Stimulated activated CD4-positive, alpha-beta T cell treated with anti-CD3 and anti-CD28 coated beads, Interleukin-4, amount 100 ng/mL, for 4 hours (primary cell): ENCODE results near the gene MVB12B.

Experiments used
- DNase-seq, 2 experiments: peaks; one replicate each; pipeline ENCODE4 v3.0.0-alpha.2; 2020

Gene MVB12B

GRCh38 chr9:126456441-126457174 lies 130.0 kb downstream of the MVB12B start:
- DNase-seq, result no peak

DNA sequence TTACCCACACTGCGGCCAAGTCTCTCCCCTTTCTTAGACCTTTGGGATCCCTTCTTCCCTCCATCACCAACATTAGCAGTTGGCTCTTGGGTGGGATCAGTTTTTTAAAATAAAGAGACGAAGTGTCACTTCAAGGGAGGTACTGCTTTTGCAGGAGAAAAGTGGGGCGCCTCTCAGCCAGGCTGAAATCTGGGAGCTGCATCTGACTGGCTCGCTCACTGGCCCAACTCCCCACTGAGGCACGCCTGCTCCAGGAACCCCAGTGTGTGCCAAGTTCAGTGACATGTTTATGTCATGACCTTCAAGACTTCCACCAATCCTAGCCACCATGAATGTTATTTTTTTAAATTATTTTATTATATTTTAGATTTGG lies 130.5 kb downstream of the MVB12B start:
- DNase-seq, result no peak

- DNase-seq, result no peak
Observed at GRCh38 chr9:126457890-126458289, 131.3 kb downstream of the MVB12B start.

GRCh38 chr9:126459126-126459525 lies 132.5 kb downstream of the MVB12B start:
- DNase-seq, result no peak

- no peak for DNase-seq
Observed at GRCh38 chr9:126459546-126459945, 132.9 kb downstream of the MVB12B start.

GRCh38 chr9:126459965-126460843 lies 133.6 kb downstream of the MVB12B start:
- no peak for DNase-seq

GRCh38 chr9:126461029-126461428 lies 134.4 kb downstream of the MVB12B start:
- no peak for DNase-seq

GRCh38 chr9:126461608-126462007 lies 135.0 kb downstream of the MVB12B start:
- DNase-seq, result no peak

DNA sequence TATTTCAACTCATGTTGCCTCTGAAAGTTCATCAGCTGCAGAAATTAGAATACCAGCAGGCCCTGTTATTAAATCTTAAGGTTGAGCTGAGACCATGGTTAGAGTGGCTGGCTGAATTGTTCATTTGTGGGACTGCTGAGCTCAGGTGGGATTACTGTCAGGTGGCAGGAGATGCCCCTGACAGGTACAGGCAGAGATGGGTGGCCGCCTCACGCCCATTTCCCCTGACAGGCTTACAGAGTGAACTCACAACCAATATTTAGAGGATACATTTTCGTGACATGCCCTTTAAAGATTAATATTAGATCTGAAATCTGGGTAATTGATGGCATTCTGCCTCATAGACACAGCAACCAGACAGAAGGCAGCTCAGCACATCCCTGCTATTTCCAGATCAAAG lies 136.0 kb downstream of the MVB12B start:
- no peak for DNase-seq

- no peak for DNase-seq
Observed at GRCh38 chr9:126463426-126463825, 136.8 kb downstream of the MVB12B start.

DNA sequence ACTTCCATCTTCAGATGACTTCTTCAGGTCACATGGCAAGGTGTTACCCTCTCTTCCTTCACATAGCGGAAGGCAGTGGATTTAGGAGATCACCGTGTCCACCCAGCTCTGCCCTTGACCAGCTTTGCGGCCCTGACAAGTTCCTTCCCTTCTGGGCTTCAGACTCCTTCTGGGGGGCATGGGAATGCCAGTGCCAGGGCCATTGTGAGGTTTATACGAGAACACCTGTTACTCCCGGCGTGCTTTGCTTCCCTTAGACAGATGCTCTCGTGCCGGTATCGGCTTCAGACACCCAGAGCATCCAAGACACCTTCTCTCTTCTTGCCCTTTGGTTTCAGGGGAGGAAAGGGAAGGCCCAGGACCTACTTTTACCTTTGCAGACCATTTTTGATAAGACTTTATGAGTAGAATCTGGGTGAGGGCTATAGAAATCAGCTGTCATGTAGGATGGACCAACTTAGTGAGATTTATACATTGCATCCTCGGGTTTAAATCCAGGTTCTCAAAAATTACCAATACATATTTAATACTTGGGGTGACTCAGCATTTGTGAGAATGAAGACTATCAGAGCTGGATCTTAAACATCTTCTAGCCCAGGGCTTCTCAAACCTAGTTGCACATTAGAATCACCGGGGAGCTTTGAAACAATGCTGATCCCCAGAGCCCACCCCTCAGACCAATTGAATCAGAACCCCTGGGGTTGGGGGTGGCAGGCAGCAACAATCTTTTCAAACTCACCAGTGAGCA lies 138.2 kb downstream of the MVB12B start:
- DNase-seq, result no peak

DNA sequence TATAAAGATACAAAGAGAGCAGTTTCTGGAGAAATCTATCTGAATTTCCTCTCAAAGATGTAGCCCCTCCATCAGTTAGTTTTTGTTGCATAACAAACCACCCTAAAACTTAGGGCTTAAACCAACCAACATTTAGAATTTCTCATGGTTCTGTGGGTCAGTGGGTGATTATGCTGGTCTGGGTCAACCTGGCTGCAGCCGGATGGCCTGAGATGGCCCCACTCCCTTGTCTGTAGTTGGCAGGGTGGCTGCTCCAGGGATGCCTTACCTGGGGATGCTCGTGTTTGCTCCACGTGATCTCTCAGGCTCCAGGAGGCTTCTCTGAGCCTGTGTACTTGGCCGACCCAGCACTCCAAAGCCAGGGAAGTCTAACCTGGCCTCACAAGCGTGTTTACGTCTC lies 139.3 kb downstream of the MVB12B start:
- no peak for DNase-seq

GRCh38 chr9:126468141-126468825 lies 141.7 kb downstream of the MVB12B start:
- no peak for DNase-seq

- DNase-seq, result no peak
Observed at GRCh38 chr9:126470241-126470993, 143.8 kb downstream of the MVB12B start.

DNA sequence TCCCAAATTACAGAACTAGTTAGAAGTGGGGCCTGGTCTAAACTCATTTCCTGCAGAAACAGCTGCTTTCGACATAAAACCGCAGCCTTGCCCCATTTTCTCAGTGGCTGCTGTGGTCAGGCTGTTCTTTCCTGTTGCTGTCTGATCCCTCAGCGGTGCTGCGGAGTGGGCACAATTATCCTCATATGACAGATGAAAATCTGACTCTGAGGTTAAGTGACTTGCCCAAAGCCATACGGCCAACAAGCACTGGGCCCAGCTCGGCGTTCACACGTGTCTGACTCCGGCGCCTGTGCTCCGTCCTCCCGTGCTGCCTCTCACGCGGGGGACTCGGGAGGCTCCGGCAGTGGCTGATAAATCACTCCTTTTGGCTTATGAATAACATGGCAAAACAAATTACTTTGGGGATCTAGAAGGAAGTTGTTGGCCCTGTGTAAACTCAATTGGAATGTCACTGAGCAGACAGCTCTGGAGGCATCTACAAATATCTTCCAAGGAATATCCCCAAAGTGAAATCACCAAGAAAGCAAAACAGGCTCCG lies 144.5 kb downstream of the MVB12B start:
- peak; percentile 38 to 53 for DNase-seq

GRCh38 chr9:126472198-126472947 lies 145.7 kb downstream of the MVB12B start:
- DNase-seq, result no peak

GRCh38 chr9:126472948-126473298 lies 146.3 kb downstream of the MVB12B start:
- no peak for DNase-seq

GRCh38 chr9:126474206-126474765 lies 147.7 kb downstream of the MVB12B start:
- no peak for DNase-seq

DNA sequence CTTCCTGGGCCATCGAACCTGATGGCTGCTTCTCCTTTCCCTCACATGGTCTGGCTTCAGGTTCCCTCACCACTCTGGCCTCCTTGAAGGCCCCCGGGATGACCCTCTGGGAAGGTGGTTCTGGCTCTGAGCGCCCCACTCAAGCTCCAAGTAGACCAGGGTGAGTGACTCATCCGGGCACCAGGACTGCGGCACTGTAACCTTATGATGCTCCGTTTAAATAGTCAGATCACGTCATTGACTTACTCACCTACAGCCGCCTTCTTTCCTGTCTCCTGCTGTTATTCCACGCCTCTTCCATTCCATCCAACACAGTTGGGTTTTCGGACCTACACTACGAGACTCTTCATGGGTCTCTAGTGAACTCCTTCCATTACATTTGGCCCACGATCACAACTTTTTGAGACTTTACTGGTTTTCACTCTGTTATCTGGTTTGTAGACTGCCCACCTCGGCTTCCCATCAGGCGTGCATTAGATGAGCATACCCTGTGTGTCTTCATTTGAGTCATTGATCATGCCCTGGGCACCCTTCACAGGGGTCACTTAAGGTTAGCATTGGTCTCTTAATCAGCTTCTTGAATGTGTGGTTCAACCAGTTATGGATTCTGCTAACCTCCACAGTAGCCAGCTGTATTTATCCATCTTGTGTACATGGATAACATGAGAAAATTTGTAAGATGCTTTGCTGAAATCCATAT lies 148.3 kb downstream of the MVB12B start:
- DNase-seq, result no peak

DNA sequence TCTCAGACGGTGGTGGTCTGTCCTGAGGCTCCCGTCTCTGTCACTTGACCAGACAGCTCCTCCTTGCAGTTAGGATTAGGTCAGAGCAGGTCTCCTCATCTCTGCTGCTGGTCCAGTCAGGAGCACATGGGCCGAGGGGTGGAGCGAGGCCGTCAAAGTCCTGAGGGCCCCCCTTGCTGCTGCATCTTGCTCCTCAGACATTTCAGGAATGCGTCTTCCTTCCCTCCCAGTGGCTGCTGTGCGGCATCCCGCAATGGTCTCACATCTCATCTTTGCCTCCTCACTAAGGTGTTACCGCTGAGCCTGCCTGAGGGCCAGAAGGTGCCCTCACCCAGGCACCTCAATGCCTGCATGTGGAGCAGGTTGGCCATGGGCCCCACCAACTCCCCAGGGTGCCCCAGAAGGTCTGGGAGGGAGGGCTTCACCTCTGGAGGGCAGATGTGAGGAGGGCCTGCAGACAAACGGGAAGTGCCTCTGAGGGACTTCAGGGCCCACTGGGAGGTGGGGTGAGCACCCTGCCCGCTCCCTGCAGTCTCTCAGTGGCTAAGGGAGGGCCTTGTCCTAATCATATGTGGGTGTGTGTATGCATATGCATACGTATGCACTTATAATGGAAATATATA lies 149.4 kb downstream of the MVB12B start:
- no peak for DNase-seq
